ENCODE results near the gene TSPOAP1. TPM values are rescaled to one million over a fixed set of nuclear protein-coding genes. Genes with fewer than 3 reads are reported as not detected.

Gene TSPOAP1
- total RNA-seq = 101 and 105 TPM in 2 replicates
- long read RNA-seq, full-length matches to known transcripts = 1 of 3 reads
- long read RNA-seq, partial matches to known transcripts = 0 of 3 reads
- long read RNA-seq, other reads (novel, unspliced or antisense) = 2 of 3 reads

GRCh38 chr17:58328195-58329034 lies at the start of gene TSPOAP1:
TSPOAP1 (minus strand) TSS chr17:58328795; CDS start chr17:58327920, 875 bp downstream.
- Mint-ChIP-seq H3K9me3 (ENCODE audit: low read depth) (no peaks in the 10 kb centered on the region), H3K27ac (no peak within 1 kb of the TSS)

GRCh38 chr17:58377661-58378060 lies 49.1 kb upstream of the TSPOAP1 start:
- H3K27ac Mint-ChIP-seq = peak overlapping the region; percentile 74

More at GRCh38 chr17:58328195-58329034, at the start of gene TSPOAP1:
- Mint-ChIP-seq H3K4me3 (ENCODE audit: low read depth) (peak within 1 kb of the TSS; percentile 24), H3K36me3 (ENCODE audit: insufficient read depth) (no peaks in the 10 kb centered on the region), H3K4me1 (ENCODE audit: low read depth) (peaks cover 10% of the 10 kb centered on the region), H3K27me3 (peaks cover 20% of the 10 kb centered on the region)
- no peak for TF ChIP-seq CTCF (IDR thresholded peaks at IDR 0.05; ENCODE audit: unreplicated experiment)
- DNase-seq (ENCODE audit: low spot score, unreplicated experiment) = no peak

GRCh38 chr17:58377093-58377601 lies 48.6 kb upstream of the TSPOAP1 start:
- TF ChIP-seq CTCF (IDR thresholded peaks at IDR 0.05; ENCODE audit: unreplicated experiment) = no peak
- Mint-ChIP-seq H3K4me1 (ENCODE audit: low read depth) (peaks cover 54% of the 10 kb centered on the region), H3K27ac (peak overlapping the region; percentile 89), H3K9me3 (ENCODE audit: low read depth) (no peaks in the 10 kb centered on the region), H3K36me3 (ENCODE audit: insufficient read depth) (no peaks in the 10 kb centered on the region), H3K27me3 (no peaks in the 10 kb centered on the region), H3K4me3 (ENCODE audit: low read depth) (no peak overlapping the region)
- no peak for DNase-seq (ENCODE audit: low spot score, unreplicated experiment)

More at GRCh38 chr17:58377661-58378060, 49.1 kb upstream of the TSPOAP1 start:
- peaks cover 59% of the 10 kb centered on the region for H3K4me1 Mint-ChIP-seq (ENCODE audit: low read depth)
- no peaks in the 10 kb centered on the region for H3K27me3 Mint-ChIP-seq
- H3K9me3 Mint-ChIP-seq (ENCODE audit: low read depth) = no peaks in the 10 kb centered on the region
- DNase-seq (ENCODE audit: low spot score, unreplicated experiment) = no peak
- no peaks in the 10 kb centered on the region for H3K36me3 Mint-ChIP-seq (ENCODE audit: insufficient read depth)
- no peak overlapping the region for H3K4me3 Mint-ChIP-seq (ENCODE audit: low read depth)
- TF ChIP-seq CTCF (IDR thresholded peaks at IDR 0.05; ENCODE audit: unreplicated experiment) = no peak

GRCh38 chr17:58376472-58377000 lies 47.9 kb upstream of the TSPOAP1 start:
- peaks cover 49% of the 10 kb centered on the region for H3K4me1 Mint-ChIP-seq (ENCODE audit: low read depth)
- no peak overlapping the region for H3K27ac Mint-ChIP-seq
- no peak for DNase-seq (ENCODE audit: low spot score, unreplicated experiment)
- no peaks in the 10 kb centered on the region for H3K36me3 Mint-ChIP-seq (ENCODE audit: insufficient read depth)
- no peaks in the 10 kb centered on the region for H3K9me3 Mint-ChIP-seq (ENCODE audit: low read depth)
- no peak overlapping the region for H3K4me3 Mint-ChIP-seq (ENCODE audit: low read depth)
- H3K27me3 Mint-ChIP-seq = no peaks in the 10 kb centered on the region
- TF ChIP-seq CTCF (IDR thresholded peaks at IDR 0.05; ENCODE audit: unreplicated experiment) = no peak

- Mint-ChIP-seq H3K27me3 (no peaks in the 10 kb centered on the region), H3K36me3 (ENCODE audit: insufficient read depth) (no peaks in the 10 kb centered on the region), H3K9me3 (ENCODE audit: low read depth) (no peaks in the 10 kb centered on the region), H3K27ac (no peak overlapping the region), H3K4me3 (ENCODE audit: low read depth) (no peak overlapping the region), H3K4me1 (ENCODE audit: low read depth) (peaks cover 42% of the 10 kb centered on the region)
- DNase-seq (ENCODE audit: low spot score, unreplicated experiment) = no peak
- TF ChIP-seq CTCF (IDR thresholded peaks at IDR 0.05; ENCODE audit: unreplicated experiment) = no peak
These were observed 47.2 kb upstream of the TSPOAP1 start for GRCh38 chr17:58375811-58376210.

Data from progenitor cell of endocrine pancreas (in vitro differentiated cells).